Mucosa of descending colon (tissue), 3 donors: ENCODE results near the gene IFNGR1. TPM values are rescaled to one million over a fixed set of nuclear protein-coding genes. Genes with fewer than 3 reads are reported as not detected.

Experiments used
- ATAC-seq: fragments of 200-7000 bp; cut with Tn5 transposase; one replicate; pipeline ENCODE4 v1.9.1; 2020; ENCODE audit warnings: mild to moderate bottlenecking, moderate library complexity
- DNase-seq, 3 donors: peaks; one replicate each; pipeline ENCODE4 v3.0.0-alpha.2; 2020
- H3K36me3 ChIP-seq: fragments of 200-600 bp; one replicate; pipeline ENCODE4 v1.8.0; 2021; ENCODE audit warnings: low read depth, mild to moderate bottlenecking
- H3K4me1 ChIP-seq: fragments of 200-600 bp; one replicate; pipeline ENCODE4 v1.8.0; 2021; ENCODE audit warnings: low read depth, mild to moderate bottlenecking
- H3K4me3 ChIP-seq: fragments of 200-600 bp; one replicate; pipeline ENCODE4 v1.8.0; 2021; ENCODE audit warnings: mild to moderate bottlenecking
- H3K9me3 ChIP-seq: fragments of 200-600 bp; one replicate; pipeline ENCODE4 v1.8.0; 2021; ENCODE audit warnings: mild to moderate bottlenecking
- CTCF ChIP-seq: fragments of 200-600 bp; IDR thresholded peaks from one replicate; pipeline ENCODE4 v1.8.0; 2022; ENCODE audit warnings: antibody characterized with exemption, mild to moderate bottlenecking
- intact Hi-C, 2 donors: fragments of 100-400 bp; cut with DNase I in 1 of 2; cut with micrococcal nuclease in 1 of 2; formaldehyde crosslinking; loops; one replicate each; pipeline versions ENCODE4 v1.11.0 to v1.11.1; 2022; cut with DNase I, micrococcal nuclease
- total RNA-seq, 3 donors: library from RNA; stranded (reverse); fragmentation: NEBNext Ultra II Directional in 2 of 3; extraction: Animal tissue kit (Norgen Biotek cat#: 25700) in 2 of 3; gene quantifications; one replicate each; pipeline versions ENCODE4 v1.2.1 to v1.2.4, GENCODE V29; 2021 to 2023
- donor health status: DM: no; HTN: no; CAD: no; lungs with moderate emphysema.
- donor health status: DM: no; HTN: no; CAD: no.
- donor health status: DM: no; HTN: yes; CAD: no.

IFNGR1 gene
- total RNA-seq, 3 donors from 2014 or later: 77.1 to 133 (median 97.6) TPM

- no peak for TF ChIP-seq CTCF
- Histone ChIP-seq H3K36me3 (no peaks in the 10 kb centered on the region), H3K9me3 (no peaks in the 10 kb centered on the region), H3K4me1 (peaks cover 13% of the 10 kb centered on the region), H3K4me3 (no peak overlapping the region)
- ATAC-seq: no peak
- intact Hi-C loops: no loop called here
- DNase-seq: no peak
Measured at GRCh38 chr6:137222381-137222780, 3.2 kb upstream of the IFNGR1 start.

- Histone ChIP-seq H3K4me1 (peaks cover 22% of the 10 kb centered on the region), H3K9me3 (no peaks in the 10 kb centered on the region), H3K36me3 (no peaks in the 10 kb centered on the region), H3K4me3 (no peak overlapping the region)
- TF ChIP-seq CTCF: no peak
- no peak for DNase-seq
- no peak for ATAC-seq
- intact Hi-C loops: no loop called here
Measured at GRCh38 chr6:137219664-137220252, 573 bp upstream of the IFNGR1 start.

GRCh38 chr6:137218473-137218916, 690 bp downstream of the IFNGR1 start:
- no peaks in the 10 kb centered on the region for H3K36me3 ChIP-seq
- H3K4me1 ChIP-seq: peaks cover 25% of the 10 kb centered on the region
- H3K9me3 ChIP-seq: no peaks in the 10 kb centered on the region
- ATAC-seq (peak; percentile 72), DNase-seq (peak in 1 of 3 donors; percentile 62)
- H3K4me3 ChIP-seq: peak overlapping the region; percentile 95
- intact Hi-C loops: no loop called here
- no peak for TF ChIP-seq CTCF

- TF ChIP-seq CTCF: no peak
- H3K36me3 ChIP-seq: no peaks in the 10 kb centered on the region
- intact Hi-C loops: no loop called here
- H3K4me1 ChIP-seq: peaks cover 31% of the 10 kb centered on the region
- DNase-seq (peak in 1 of 3 donors; percentile 68), ATAC-seq (peak; percentile 57)
- H3K4me3 ChIP-seq: peak overlapping the region; percentile 95
- no peaks in the 10 kb centered on the region for H3K9me3 ChIP-seq
Measured at GRCh38 chr6:137217801-137218472, 1.2 kb downstream of the IFNGR1 start.

GRCh38 chr6:137216875-137217553, 2.2 kb downstream of the IFNGR1 start:
- Histone ChIP-seq H3K9me3 (no peaks in the 10 kb centered on the region), H3K4me3 (no peak overlapping the region), H3K4me1 (peaks cover 32% of the 10 kb centered on the region), H3K36me3 (no peaks in the 10 kb centered on the region)
- ATAC-seq: no peak
- intact Hi-C loops: no loop called here
- DNase-seq: no peak
- TF ChIP-seq CTCF: no peak
